Measurements from ENCODE around the gene CACNA1D. TPM values are rescaled to one million over a fixed set of nuclear protein-coding genes. Genes with fewer than 3 reads are reported as not detected.
"Not testable (repeated sequence)": the region's sequence is repeated elsewhere in the genome, so short reads cannot be mapped to it uniquely, and the experiment has no call there.

CACNA1D gene
- total RNA-seq, 1 donor from 2014 or later: 39.2 TPM

GRCh38 chr3:53526704-53527055 lies 32.3 kb downstream of the CACNA1D start:
- no peak for DNase-seq (ENCODE audit: low spot score)

- no peak for DNase-seq (ENCODE audit: low spot score)
Measured at GRCh38 chr3:53530205-53530604, 35.8 kb downstream of the CACNA1D start.

- no peak for DNase-seq (ENCODE audit: low spot score)
Measured at GRCh38 chr3:53531749-53532148, 37.3 kb downstream of the CACNA1D start.

- DNase-seq (ENCODE audit: low spot score): no peak
Measured at GRCh38 chr3:53533472-53533871, 39.1 kb downstream of the CACNA1D start.

GRCh38 chr3:53534216-53534615 lies 39.8 kb downstream of the CACNA1D start:
- DNase-seq (ENCODE audit: low spot score): no peak

GRCh38 chr3:53534676-53535400 lies 40.4 kb downstream of the CACNA1D start:
- DNase-seq (ENCODE audit: low spot score): no peak

GRCh38 chr3:53536282-53536681 lies 41.9 kb downstream of the CACNA1D start:
- DNase-seq (ENCODE audit: low spot score): no peak

GRCh38 chr3:53544357-53544756 lies 49.9 kb downstream of the CACNA1D start:
- DNase-seq (ENCODE audit: low spot score): no peak

GRCh38 chr3:53545310-53545995 lies 51.0 kb downstream of the CACNA1D start:
- no peak for DNase-seq (ENCODE audit: low spot score)

- DNase-seq (ENCODE audit: low spot score): no peak
Measured at GRCh38 chr3:53545996-53546359, 51.6 kb downstream of the CACNA1D start.

GRCh38 chr3:53547327-53547726 lies 52.9 kb downstream of the CACNA1D start:
- no peak for DNase-seq (ENCODE audit: low spot score)

GRCh38 chr3:53550005-53550620 lies 55.7 kb downstream of the CACNA1D start:
- DNase-seq (ENCODE audit: low spot score): no peak

GRCh38 chr3:53551324-53551723 lies 56.9 kb downstream of the CACNA1D start:
- no peak for DNase-seq (ENCODE audit: low spot score)

- no peak for DNase-seq (ENCODE audit: low spot score)
Measured at GRCh38 chr3:53552730-53553129, 58.3 kb downstream of the CACNA1D start.

- DNase-seq (ENCODE audit: low spot score): no peak
Measured at GRCh38 chr3:53553200-53553599, 58.8 kb downstream of the CACNA1D start.

GRCh38 chr3:53554559-53555067 lies 60.2 kb downstream of the CACNA1D start:
- DNase-seq (ENCODE audit: low spot score): no peak

GRCh38 chr3:53555068-53555588 lies 60.7 kb downstream of the CACNA1D start:
- DNase-seq (ENCODE audit: low spot score): no peak

- no peak for DNase-seq (ENCODE audit: low spot score)
Measured at GRCh38 chr3:53566461-53567145, 72.2 kb downstream of the CACNA1D start.

- DNase-seq (ENCODE audit: low spot score): no peak
Measured at GRCh38 chr3:53570081-53570480, 75.7 kb downstream of the CACNA1D start.

GRCh38 chr3:53570709-53571108 lies 76.3 kb downstream of the CACNA1D start:
- peak; percentile 81 for DNase-seq (ENCODE audit: low spot score)

- peak; percentile 74 for DNase-seq (ENCODE audit: low spot score)
Measured at GRCh38 chr3:53571264-53571663, 76.9 kb downstream of the CACNA1D start.

GRCh38 chr3:53572184-53572583 lies 77.8 kb downstream of the CACNA1D start:
- not testable (repeated sequence) for DNase-seq (ENCODE audit: low spot score)
